HFFc6 (cell line): ENCODE measurements around the gene UQCRC1. TPM values are rescaled to one million over a fixed set of nuclear protein-coding genes. Genes with fewer than 3 reads are reported as not detected.

Experiments
- DNase-seq: peaks from one replicate; pipeline ENCODE4 v3.0.0-alpha.2; 2018
- H3K27ac Mint-ChIP-seq: 2 replicates; pipeline ENCODE4 v1.8.0; 2020; ENCODE audit warnings: mild to moderate bottlenecking, mixed read lengths
- H3K27me3 Mint-ChIP-seq: 2 replicates; pipeline ENCODE4 v1.8.0; 2021; ENCODE audit warnings: mild to moderate bottlenecking, moderate library complexity, mixed read lengths; ENCODE audit not compliant: insufficient read depth
- H3K36me3 Mint-ChIP-seq: 2 replicates; pipeline ENCODE4 v1.8.0; 2021; ENCODE audit warnings: low read depth, mixed read lengths
- H3K4me1 Mint-ChIP-seq: 2 replicates; pipeline ENCODE4 v1.8.0; 2020; ENCODE audit warnings: low read depth, mixed read lengths
- H3K4me3 Mint-ChIP-seq: 2 replicates; pipeline ENCODE4 v1.8.0; 2020; ENCODE audit warnings: mild to moderate bottlenecking, moderate library complexity, mixed read lengths
- H3K9me3 Mint-ChIP-seq: 2 replicates; pipeline ENCODE4 v1.8.0; 2020; ENCODE audit warnings: mild to moderate bottlenecking, mixed read lengths
- CTCF ChIP-seq: fragments of 200-600 bp; sonication (generic); IDR thresholded peaks from 2 replicates; pipeline ENCODE4 v1.5.0; 2021; ENCODE audit warnings: antibody characterized with exemption, mild to moderate bottlenecking
- total RNA-seq, 6 experiments: library from RNA; stranded (reverse); fragmentation: NEBNext Ultra II Directional; extraction: Animal tissue kit (Norgen Biotek cat#: 25700); gene quantifications; 2 replicates in 1 of 6; 3 replicates in 5 of 6; pipeline ENCODE4 v1.2.3, GENCODE V29; 2021

UQCRC1 gene
- total RNA-seq, 6 experiments from 2014 or later: 254 to 322 (median 276) TPM

DNA sequence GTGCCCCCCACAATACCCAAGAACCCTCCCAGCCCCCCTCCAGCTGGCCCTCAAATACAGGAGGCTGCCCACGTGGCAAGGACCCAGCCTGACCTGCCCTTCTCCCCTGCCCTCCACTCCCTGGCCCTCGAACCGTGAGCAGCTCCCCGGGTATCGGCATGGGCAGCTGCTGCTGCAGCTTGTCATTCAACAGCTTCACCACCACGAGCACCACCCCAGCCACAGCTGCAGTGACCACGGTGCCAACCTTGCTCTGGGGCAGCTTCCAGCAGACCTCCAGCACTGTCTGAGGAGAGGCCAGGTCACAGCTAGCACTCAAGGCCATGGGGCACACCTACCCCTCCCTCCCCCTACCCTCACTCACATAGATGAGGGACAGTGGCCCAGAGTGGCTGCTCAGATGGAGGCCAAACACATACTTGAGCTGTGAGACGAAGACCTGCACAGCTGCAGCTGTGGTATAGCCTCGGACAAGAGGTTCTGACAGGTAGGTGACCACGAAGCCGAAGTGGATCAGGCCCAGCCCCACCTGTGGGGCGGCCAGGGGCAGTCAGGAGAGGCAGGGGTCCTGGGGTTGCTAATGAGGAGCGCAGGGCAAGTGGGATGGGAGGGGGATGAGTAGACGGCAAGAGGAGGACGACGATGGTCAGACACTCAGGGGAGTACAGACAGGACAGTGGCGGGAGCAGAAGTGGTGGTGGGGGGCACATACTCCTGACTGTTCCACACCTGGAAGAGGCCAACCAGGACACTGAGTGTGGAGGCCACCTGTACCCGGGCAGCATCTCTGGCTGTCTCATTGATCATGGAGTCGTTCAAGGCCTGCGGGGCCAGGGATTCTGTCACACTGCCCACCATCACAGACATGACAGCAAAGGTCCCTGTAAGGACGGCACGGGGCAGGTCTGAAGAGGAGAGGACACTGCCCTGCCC, 22.3 kb upstream of the UQCRC1 start:
- Mint-ChIP-seq H3K27ac (no peak overlapping the region), H3K4me3 (no peak overlapping the region), H3K9me3 (no peaks in the 10 kb centered on the region), H3K36me3 (peaks cover 14% of the 10 kb centered on the region), H3K27me3 (no peaks in the 10 kb centered on the region; the same call in 1 of the 2 replicates), H3K4me1 (peaks cover 20% of the 10 kb centered on the region)
- TF ChIP-seq CTCF: no peak
- no peak for DNase-seq

DNA sequence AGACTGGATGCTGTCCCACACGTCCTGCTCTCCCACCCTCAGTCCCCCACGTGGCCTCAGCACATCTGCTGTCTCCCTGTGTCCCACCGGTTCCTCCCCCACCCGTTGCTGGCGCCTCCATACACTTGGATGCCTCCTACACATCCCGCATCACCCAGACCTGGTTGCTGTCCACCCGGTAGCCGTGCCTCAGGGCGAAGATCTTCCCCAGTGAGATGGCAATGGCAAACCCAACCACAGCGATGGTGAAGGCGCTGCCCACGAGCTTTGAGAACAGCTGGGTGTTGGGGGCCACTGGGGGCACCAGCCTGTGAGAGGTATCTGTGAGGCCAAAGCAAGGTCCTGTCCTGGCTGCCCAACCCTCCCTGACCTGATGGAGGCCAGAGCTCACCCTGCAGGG, 21.4 kb upstream of the UQCRC1 start:
- Mint-ChIP-seq H3K4me1 (peaks cover 10% of the 10 kb centered on the region; the same call in 1 of the 2 replicates), H3K27ac (no peak overlapping the region), H3K9me3 (no peaks in the 10 kb centered on the region), H3K27me3 (no peaks in the 10 kb centered on the region; the same call in 1 of the 2 replicates), H3K4me3 (no peak overlapping the region), H3K36me3 (peaks cover 21% of the 10 kb centered on the region)
- DNase-seq: no peak
- no peak for TF ChIP-seq CTCF

DNA sequence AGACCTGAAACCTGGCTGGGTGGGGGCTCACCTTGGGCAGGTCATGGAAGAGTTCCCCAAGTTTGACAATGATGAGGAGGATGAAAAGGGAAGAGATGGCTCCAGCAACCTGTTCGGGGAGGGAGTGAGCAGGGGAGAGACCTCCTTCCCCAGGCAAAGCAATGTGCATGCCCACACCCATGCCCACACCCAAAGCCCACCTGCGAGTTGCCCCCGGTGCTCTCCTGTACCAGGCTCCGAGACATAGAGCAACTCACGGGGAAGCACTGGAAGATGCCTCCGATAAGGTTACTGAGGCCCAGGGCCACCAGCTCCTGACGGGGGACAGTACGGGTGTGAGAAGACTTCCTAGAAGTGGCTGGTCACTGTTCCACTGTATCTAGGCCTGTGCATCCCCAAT, 21.0 kb upstream of the UQCRC1 start:
- Mint-ChIP-seq H3K27me3 (no peaks in the 10 kb centered on the region; the same call in 1 of the 2 replicates), H3K9me3 (no peaks in the 10 kb centered on the region), H3K36me3 (peaks cover 21% of the 10 kb centered on the region), H3K27ac (no peak overlapping the region), H3K4me1 (peaks cover 10% of the 10 kb centered on the region; the same call in 1 of the 2 replicates), H3K4me3 (no peak overlapping the region)
- TF ChIP-seq CTCF: no peak
- DNase-seq: no peak

DNA sequence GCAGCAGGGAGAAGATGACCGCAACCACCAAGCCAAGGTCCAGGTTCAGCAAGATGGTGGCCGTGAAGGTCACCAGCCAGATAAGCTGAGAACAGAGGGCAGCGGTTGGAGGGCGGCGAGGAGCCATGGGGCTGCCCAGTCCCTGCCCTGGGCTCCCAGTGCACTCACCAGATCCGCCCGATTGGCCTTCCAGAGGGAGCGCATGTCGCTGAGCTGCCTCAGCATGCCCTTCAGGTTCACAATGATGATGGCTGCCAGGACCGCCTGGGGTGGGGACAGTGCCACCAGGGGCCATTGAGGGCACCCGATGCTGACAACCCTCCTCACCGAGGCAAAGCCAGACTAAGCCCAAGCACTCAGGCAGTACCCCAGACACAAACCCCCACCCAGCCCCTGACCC, 20.4 kb upstream of the UQCRC1 start:
- no peak for DNase-seq
- H3K27me3 Mint-ChIP-seq: no peaks in the 10 kb centered on the region; the same call in 1 of the 2 replicates
- H3K4me1 Mint-ChIP-seq: peaks cover 10% of the 10 kb centered on the region; the same call in 1 of the 2 replicates
- H3K9me3 Mint-ChIP-seq: no peaks in the 10 kb centered on the region
- no peak overlapping the region for H3K4me3 Mint-ChIP-seq
- no peak overlapping the region for H3K27ac Mint-ChIP-seq
- no peak for TF ChIP-seq CTCF
- peaks cover 22% of the 10 kb centered on the region for H3K36me3 Mint-ChIP-seq

DNA sequence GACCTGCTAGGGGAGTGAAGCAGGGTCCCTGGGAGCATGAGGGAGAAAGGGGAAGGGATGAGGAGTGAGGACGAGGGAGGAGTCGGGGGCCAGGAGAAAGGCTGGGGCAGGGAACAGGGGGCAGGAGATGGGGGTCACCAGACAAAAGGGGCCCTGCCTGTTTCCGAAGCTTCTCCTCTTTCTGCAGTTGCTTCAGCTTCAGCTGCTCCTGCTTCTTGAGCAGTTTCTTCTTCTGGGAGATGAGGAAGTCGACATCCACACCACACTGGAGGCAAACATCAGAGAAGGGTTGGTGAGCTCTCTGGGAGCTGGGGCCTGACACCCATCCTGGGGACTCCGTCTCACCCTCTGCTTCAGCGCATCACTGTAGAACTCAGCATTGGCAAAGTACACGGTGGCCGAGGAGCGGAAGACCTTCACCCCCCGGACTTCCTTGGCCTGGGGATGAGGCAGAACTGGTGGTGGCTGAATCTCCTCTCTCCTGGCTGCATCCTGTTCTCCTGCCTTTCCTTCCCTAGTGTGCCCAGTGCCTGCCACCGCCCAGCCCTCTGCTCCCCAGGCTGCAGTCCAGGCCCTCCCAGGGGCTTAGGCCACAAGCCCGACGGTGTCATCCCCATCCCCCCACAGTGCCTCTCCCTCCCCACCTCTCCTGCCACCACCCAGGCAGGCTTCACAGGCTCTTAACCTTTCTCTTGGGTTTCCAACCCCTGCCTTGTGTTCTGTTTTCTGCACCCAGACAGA, 19.0 kb upstream of the UQCRC1 start:
- Mint-ChIP-seq H3K36me3 (peaks cover 25% of the 10 kb centered on the region), H3K9me3 (no peaks in the 10 kb centered on the region)

More for the DNA sequence above, 19.0 kb upstream of the UQCRC1 start:
- TF ChIP-seq CTCF: no peak
- H3K4me1 Mint-ChIP-seq: no peaks in the 10 kb centered on the region
- no peaks in the 10 kb centered on the region; the same call in 1 of the 2 replicates for H3K27me3 Mint-ChIP-seq
- DNase-seq: no peak
- no peak overlapping the region for H3K4me3 Mint-ChIP-seq
- no peak overlapping the region for H3K27ac Mint-ChIP-seq
